ENCODE measurements around the gene CYB5D1. TPM values are rescaled to one million over a fixed set of nuclear protein-coding genes. Genes with fewer than 3 reads are reported as not detected.

Gene CYB5D1
- total RNA-seq, 1 experiment from 2014 or later, result 18.0 TPM

- no peak overlapping the region for H3K18ac ChIP-seq (ENCODE audit: insufficient read length, low read depth, low read length)
- no peak overlapping the region for H3T11ph ChIP-seq (ENCODE audit: low read length)
- peak; percentile 68 for DNase-seq
- no peak overlapping the region for H3K56ac ChIP-seq (ENCODE audit: insufficient read length, low read depth, low read length)
- peak overlapping the region; percentile 97 for H3K4me2 ChIP-seq (ENCODE audit: insufficient read depth, insufficient read length, low read length)
- no peak overlapping the region for H2BK12ac ChIP-seq (ENCODE audit: insufficient read length, low read depth, low read length)
- H4K5ac ChIP-seq (ENCODE audit: insufficient read length, low read depth, low read length), result no peak overlapping the region
- Mint-ChIP-seq H3K27ac (peak overlapping the region in 1 of 3 experiments; percentile 57; a peak in 2 of 7 replicates), H3K9me3 (no peaks in the 10 kb centered on the region; a peak in 1 of 5 replicates), H3K4me1 (peaks cover 33 to 50% of the 10 kb centered on the region in 2 experiments), H3K4me3 (peak overlapping the region; percentile 89 to 94), H3K36me3 (ENCODE audit: insufficient read depth in 1 of 3, low read depth in 3 of 3) (peaks cover 4 to 27% (median 18%) of the 10 kb centered on the region in 3 experiments; a peak in 6 of 7 replicates), H3K27me3 (ENCODE audit: low read depth) (peaks cover 30% of the 10 kb centered on the region)
- no peak overlapping the region for H2BK5ac ChIP-seq (ENCODE audit: insufficient read length, low read length)
- H4K8ac ChIP-seq (replicated peaks; ENCODE audit: insufficient read length, low read depth, low read length), result no peak overlapping the region
- no peak overlapping the region for H3K14ac ChIP-seq (ENCODE audit: insufficient read depth, low read length)
- no peaks in the 10 kb centered on the region for H3K9me3 ChIP-seq (ENCODE audit: control insufficient read depth, low read depth, low read length)
- H3K4ac ChIP-seq (ENCODE audit: low read depth, low read length), result no peak overlapping the region
- H3K27ac ChIP-seq (ENCODE audit: insufficient read length, low read depth, low read length), result no peak overlapping the region
- no peaks in the 10 kb centered on the region; the same call in 1 of the 2 replicates for H3K4me1 ChIP-seq (ENCODE audit: insufficient read depth, low read length)
- no peaks in the 10 kb centered on the region for H4K20me1 ChIP-seq (ENCODE audit: control insufficient read depth, insufficient read depth, insufficient read length)
- no peaks in the 10 kb centered on the region for H3K79me2 ChIP-seq (ENCODE audit: insufficient read depth, low read length)
- no peak overlapping the region for H2AFZ ChIP-seq (ENCODE audit: low read length)
- peaks cover 28% of the 10 kb centered on the region; the same call in 1 of the 2 replicates for H3K27me3 ChIP-seq (ENCODE audit: insufficient read depth, low read length)
- TF ChIP-seq, protein P1, sequence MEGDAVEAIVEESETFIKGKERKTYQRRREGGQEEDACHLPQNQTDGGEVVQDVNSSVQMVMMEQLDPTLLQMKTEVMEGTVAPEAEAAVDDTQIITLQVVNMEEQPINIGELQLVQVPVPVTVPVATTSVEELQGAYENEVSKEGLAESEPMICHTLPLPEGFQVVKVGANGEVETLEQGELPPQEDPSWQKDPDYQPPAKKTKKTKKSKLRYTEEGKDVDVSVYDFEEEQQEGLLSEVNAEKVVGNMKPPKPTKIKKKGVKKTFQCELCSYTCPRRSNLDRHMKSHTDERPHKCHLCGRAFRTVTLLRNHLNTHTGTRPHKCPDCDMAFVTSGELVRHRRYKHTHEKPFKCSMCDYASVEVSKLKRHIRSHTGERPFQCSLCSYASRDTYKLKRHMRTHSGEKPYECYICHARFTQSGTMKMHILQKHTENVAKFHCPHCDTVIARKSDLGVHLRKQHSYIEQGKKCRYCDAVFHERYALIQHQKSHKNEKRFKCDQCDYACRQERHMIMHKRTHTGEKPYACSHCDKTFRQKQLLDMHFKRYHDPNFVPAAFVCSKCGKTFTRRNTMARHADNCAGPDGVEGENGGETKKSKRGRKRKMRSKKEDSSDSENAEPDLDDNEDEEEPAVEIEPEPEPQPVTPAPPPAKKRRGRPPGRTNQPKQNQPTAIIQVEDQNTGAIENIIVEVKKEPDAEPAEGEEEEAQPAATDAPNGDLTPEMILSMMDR (conservative IDR thresholded peaks at IDR 0.05), result no peak
- H4K91ac ChIP-seq (ENCODE audit: insufficient read length, low read depth, low read length), result no peak overlapping the region
- H3K23me2 ChIP-seq (ENCODE audit: insufficient read length, low read depth, low read length, poor library complexity, severe bottlenecking), result peaks cover 29% of the 10 kb centered on the region
- no peak overlapping the region for H2BK20ac ChIP-seq (ENCODE audit: low read depth, low read length, poor library complexity, severe bottlenecking)
- no CpG with 5 or more reads among the region's 47 CpGs for WGBS (ENCODE audit: extremely low coverage, insufficient read length, low lambda C conversion rate)
- no peak overlapping the region for H3K23ac ChIP-seq (ENCODE audit: insufficient read length, low read depth, low read length)
- peak overlapping the region; percentile 27 for H3K9ac ChIP-seq (ENCODE audit: extremely low read depth, insufficient read length, low read length)
- H2BK120ac ChIP-seq (ENCODE audit: low read depth, low read length, poor library complexity, severe bottlenecking), result no peak overlapping the region
- H3K79me1 ChIP-seq (ENCODE audit: insufficient read depth, low read depth, low read length, poor library complexity, severe bottlenecking), result no peaks in the 10 kb centered on the region
- H2AK5ac ChIP-seq (ENCODE audit: insufficient read length, low read length), result no peak overlapping the region
- no peak overlapping the region for H2BK15ac ChIP-seq (ENCODE audit: low read depth, low read length)
Observed at GRCh38 chr17:7842380-7843256, 15.2 kb upstream of the CYB5D1 start.
